GM18868 (cell line): ENCODE data around the gene PTMS.

Experiments
- ATAC-seq: cut with Tn5 transposase; IDR thresholded peaks from one replicate; pipeline ENCODE4 v1.9.1; 2021; ENCODE audit warnings: mild to moderate bottlenecking, moderate library complexity; ENCODE audit not compliant: unreplicated experiment

The PTMS gene

GRCh38 chr12:6752167-6752920 is 13.8 kb upstream of the PTMS start:
- no peak for ATAC-seq

GRCh38 chr12:6752921-6753771 is 13.0 kb upstream of the PTMS start, which contains the start of gene MLF2:
Gene MLF2, minus strand, starts transcription at chr12:6753141. Its CDS starts 807 bp downstream, at chr12:6752334.
- peak; percentile 88 for ATAC-seq

- ATAC-seq, result no peak
Observed at GRCh38 chr12:6753772-6754356, 12.3 kb upstream of the PTMS start.

GRCh38 chr12:6754411-6754810 is 11.8 kb upstream of the PTMS start:
- ATAC-seq, result no peak

GRCh38 chr12:6757028-6757690 is 9.0 kb upstream of the PTMS start:
- no peak for ATAC-seq

GRCh38 chr12:6758506-6759095 is 7.6 kb upstream of the PTMS start:
- ATAC-seq, result no peak

GRCh38 chr12:6759741-6760140 is 6.4 kb upstream of the PTMS start:
- no peak for ATAC-seq

GRCh38 chr12:6763380-6763779 is 2.8 kb upstream of the PTMS start:
- no peak for ATAC-seq

- ATAC-seq, result peak; percentile 83
Observed at GRCh38 chr12:6764011-6764828, 1.9 kb upstream of the PTMS start.

GRCh38 chr12:6765048-6765633 is 1.0 kb upstream of the PTMS start:
- ATAC-seq, result no peak

GRCh38 chr12:6766651-6767349 is 637 bp downstream of the PTMS start:
- peak; percentile 56 for ATAC-seq

- ATAC-seq, result no peak
Observed at GRCh38 chr12:6767353-6768319, 1.5 kb downstream of the PTMS start.

- ATAC-seq, result no peak
Observed at GRCh38 chr12:6768437-6768914, 2.3 kb downstream of the PTMS start.

- no peak for ATAC-seq
Observed at GRCh38 chr12:6768990-6769389, 2.8 kb downstream of the PTMS start.

- ATAC-seq, result no peak
Observed at GRCh38 chr12:6769666-6770065, 3.5 kb downstream of the PTMS start.

GRCh38 chr12:6770094-6770493 is 3.9 kb downstream of the PTMS start:
- no peak for ATAC-seq

- no peak for ATAC-seq
Observed at GRCh38 chr12:6770600-6770999, 4.4 kb downstream of the PTMS start.

- ATAC-seq, result no peak
Observed at GRCh38 chr12:6771091-6771495, 4.9 kb downstream of the PTMS start.
